Colonic mucosa (tissue), 4 donors: ENCODE measurements around the gene ZFAND6. TPM values are rescaled to one million over a fixed set of nuclear protein-coding genes. Genes with fewer than 3 reads are reported as not detected.
A peak's percentile ranks its signal among the peaks of the same experiment; 100 is the strongest.

Source experiments
- DNase-seq: peaks from one replicate; pipeline ENCODE4 v3.0.0-alpha.2; 2020
- H3K27ac ChIP-seq: fragments of 200-600 bp; one replicate; pipeline ENCODE4 v1.8.0; 2021
- H3K27me3 ChIP-seq: fragments of 200-600 bp; one replicate; pipeline ENCODE4 v1.8.0; 2021
- H3K36me3 ChIP-seq: fragments of 200-600 bp; one replicate; pipeline ENCODE4 v1.8.0; 2021
- H3K4me1 ChIP-seq: fragments of 200-600 bp; one replicate; pipeline ENCODE4 v1.8.0; 2021; ENCODE audit warnings: mild to moderate bottlenecking
- H3K4me3 ChIP-seq: fragments of 200-600 bp; one replicate; pipeline ENCODE4 v1.8.0; 2021
- H3K9ac ChIP-seq, 2 donors: one replicate each; pipeline ENCODE4 v1.7.0; 2013; ENCODE audit warnings: control low read depth in 2 of 2, low read depth in 2 of 2, low read length in 2 of 2
- H3K9me3 ChIP-seq: fragments of 200-600 bp; one replicate; pipeline ENCODE4 v1.8.0; 2021
- CTCF ChIP-seq: fragments of 200-600 bp; IDR thresholded peaks from one replicate; pipeline ENCODE4 v1.8.0; 2022; ENCODE audit warnings: antibody characterized with exemption, mild to moderate bottlenecking
- intact Hi-C: fragments of 100-400 bp; cut with DNase I; formaldehyde crosslinking; loops from one replicate; pipeline ENCODE4 v1.14.1; 2022
- total RNA-seq, 2 donors: library from RNA; stranded (reverse); fragmentation: NEBNext Ultra II Directional in 1 of 2; extraction: Animal tissue kit (Norgen Biotek cat#: 25700) in 1 of 2; gene quantifications; one replicate each; pipeline ENCODE4 v1.2.1, GENCODE V29; 2021
- donor health status: healthy.
- donor health status: DM: no; HTN: no; CAD: no.
- donor health status: DM: no; HTN: no; CAD: no.

The ZFAND6 gene
- total RNA-seq, 2 donors from 2014 or later: 56.0 to 82.4 TPM

- no peak for DNase-seq
- no peaks in the 10 kb centered on the region for H3K36me3 ChIP-seq
- H3K27ac ChIP-seq: no peak overlapping the region
- no peaks in the 10 kb centered on the region for H3K4me1 ChIP-seq
- intact Hi-C loops: loop anchor here (10.0 kb wide), 1 partner anchor 86 kb away; the partner anchor contains the start of gene FAH
- H3K9ac ChIP-seq: no peak overlapping the region
- no peaks in the 10 kb centered on the region for H3K27me3 ChIP-seq
- no peak for TF ChIP-seq CTCF
- H3K9me3 ChIP-seq: no peaks in the 10 kb centered on the region
- H3K4me3 ChIP-seq: no peak overlapping the region
These were observed 9.1 kb downstream of the ZFAND6 start for GRCh38 chr15:80068578-80068977.

DNA sequence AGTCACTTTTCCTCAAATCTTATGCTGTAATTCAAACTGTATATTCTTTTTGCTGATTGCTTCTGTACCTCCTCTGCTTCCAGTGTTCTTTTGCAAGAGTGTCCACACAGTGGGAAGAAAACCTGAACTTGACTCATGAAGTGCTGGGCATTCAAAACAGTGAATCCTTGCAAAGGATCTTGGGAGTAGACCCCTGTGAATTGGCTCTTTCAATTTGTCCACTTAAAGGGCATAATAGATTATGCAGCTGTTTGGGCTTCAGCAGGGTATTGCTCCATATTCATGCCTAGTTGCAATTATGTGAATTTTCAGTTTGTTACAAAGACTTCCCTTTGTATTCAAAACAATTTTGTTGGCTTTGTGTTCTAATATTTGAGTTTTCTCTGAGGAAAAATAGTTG, 11.4 kb downstream of the ZFAND6 start:
- H3K36me3 ChIP-seq: no peaks in the 10 kb centered on the region
- TF ChIP-seq CTCF: no peak
- no peak overlapping the region for H3K4me3 ChIP-seq
- intact Hi-C loops: no loop called here
- DNase-seq: no peak
- H3K9ac ChIP-seq: no peak overlapping the region
- peaks cover 2% of the 10 kb centered on the region for H3K4me1 ChIP-seq
- H3K27ac ChIP-seq: no peak overlapping the region
- no peaks in the 10 kb centered on the region for H3K9me3 ChIP-seq
- no peaks in the 10 kb centered on the region for H3K27me3 ChIP-seq

- DNase-seq: no peak
- Histone ChIP-seq H3K9ac (peak overlapping the region in 1 of 2 donors; percentile 5), H3K36me3 (no peaks in the 10 kb centered on the region), H3K4me1 (peaks cover 3% of the 10 kb centered on the region), H3K4me3 (no peak overlapping the region), H3K27me3 (no peaks in the 10 kb centered on the region), H3K27ac (no peak overlapping the region), H3K9me3 (no peaks in the 10 kb centered on the region)
- TF ChIP-seq CTCF: no peak
- intact Hi-C loops: no loop called here
These were observed 12.2 kb downstream of the ZFAND6 start for GRCh38 chr15:80071652-80072051.

GRCh38 chr15:80072285-80072994, 13.0 kb downstream of the ZFAND6 start:
- Histone ChIP-seq H3K4me1 (peaks cover 3% of the 10 kb centered on the region), H3K4me3 (peak overlapping the region; percentile 15), H3K9me3 (no peaks in the 10 kb centered on the region), H3K9ac (peak overlapping the region in 1 of 2 donors; percentile 51), H3K27me3 (no peaks in the 10 kb centered on the region), H3K27ac (no peak overlapping the region), H3K36me3 (no peaks in the 10 kb centered on the region)
- no peak for TF ChIP-seq CTCF
- intact Hi-C loops: no loop called here
- peak; percentile 57 for DNase-seq

DNA sequence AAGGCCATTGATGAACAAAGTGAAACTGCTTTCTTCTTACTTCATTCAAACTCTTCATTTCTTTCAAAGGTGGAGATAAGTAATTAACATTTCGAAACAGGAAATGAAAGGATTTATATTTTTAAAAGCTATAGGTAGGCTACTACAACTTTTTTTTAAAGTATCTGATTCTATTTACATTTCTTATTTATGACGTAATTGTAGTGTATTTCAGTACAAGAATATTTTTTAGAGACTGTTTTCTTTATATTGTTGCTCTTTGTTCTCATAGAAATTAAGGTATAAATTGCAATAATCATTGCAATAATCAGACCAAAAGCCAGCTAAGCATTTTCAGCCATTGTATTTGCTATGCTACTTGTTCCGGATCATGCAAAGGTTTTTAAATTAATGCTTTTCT, 13.7 kb downstream of the ZFAND6 start:
- Histone ChIP-seq H3K9ac (no peak overlapping the region), H3K36me3 (no peaks in the 10 kb centered on the region), H3K27ac (no peak overlapping the region), H3K4me1 (peaks cover 3% of the 10 kb centered on the region), H3K4me3 (no peak overlapping the region), H3K9me3 (no peaks in the 10 kb centered on the region), H3K27me3 (no peaks in the 10 kb centered on the region)
- TF ChIP-seq CTCF: no peak
- intact Hi-C loops: no loop called here
- no peak for DNase-seq
